ENCODE data around the gene SORBS2. TPM values are rescaled to one million over a fixed set of nuclear protein-coding genes. Genes with fewer than 3 reads are reported as not detected.

SORBS2 gene
- total RNA-seq, 3 donors from 2014 or later: 44.9 to 416 (median 53.7) TPM

DNA sequence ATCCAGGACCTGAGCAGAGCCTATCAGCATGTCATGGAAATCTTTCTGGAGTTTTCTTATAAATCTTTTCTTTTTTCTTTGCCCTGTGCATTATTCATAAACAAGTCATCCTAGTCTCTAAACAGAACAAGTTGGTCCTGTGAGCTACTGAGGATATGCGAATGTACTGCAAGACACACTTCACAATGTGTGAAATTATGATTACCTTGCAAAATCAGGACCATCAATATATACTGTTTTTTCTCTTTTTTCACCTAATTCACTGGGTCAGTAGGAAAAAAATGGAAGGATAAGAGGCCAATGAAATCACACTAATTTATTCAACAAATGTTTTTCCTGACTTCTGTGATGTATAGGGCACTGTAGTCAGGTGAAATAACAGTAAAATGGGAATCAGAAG lies 14.4 kb upstream of the SORBS2 start:
- DNase-seq (no peak), ATAC-seq (no peak)
- Histone ChIP-seq H3K36me3 (ENCODE audit: low read depth) (no peaks in the 10 kb centered on the region), H3K4me1 (ENCODE audit: low read depth) (peaks cover 4% of the 10 kb centered on the region), H3K4me3 (no peak overlapping the region), H3K9me3 (no peaks in the 10 kb centered on the region)
- intact Hi-C loops (cut with DNase I, micrococcal nuclease): no loop called here
- TF ChIP-seq, protein P1, sequence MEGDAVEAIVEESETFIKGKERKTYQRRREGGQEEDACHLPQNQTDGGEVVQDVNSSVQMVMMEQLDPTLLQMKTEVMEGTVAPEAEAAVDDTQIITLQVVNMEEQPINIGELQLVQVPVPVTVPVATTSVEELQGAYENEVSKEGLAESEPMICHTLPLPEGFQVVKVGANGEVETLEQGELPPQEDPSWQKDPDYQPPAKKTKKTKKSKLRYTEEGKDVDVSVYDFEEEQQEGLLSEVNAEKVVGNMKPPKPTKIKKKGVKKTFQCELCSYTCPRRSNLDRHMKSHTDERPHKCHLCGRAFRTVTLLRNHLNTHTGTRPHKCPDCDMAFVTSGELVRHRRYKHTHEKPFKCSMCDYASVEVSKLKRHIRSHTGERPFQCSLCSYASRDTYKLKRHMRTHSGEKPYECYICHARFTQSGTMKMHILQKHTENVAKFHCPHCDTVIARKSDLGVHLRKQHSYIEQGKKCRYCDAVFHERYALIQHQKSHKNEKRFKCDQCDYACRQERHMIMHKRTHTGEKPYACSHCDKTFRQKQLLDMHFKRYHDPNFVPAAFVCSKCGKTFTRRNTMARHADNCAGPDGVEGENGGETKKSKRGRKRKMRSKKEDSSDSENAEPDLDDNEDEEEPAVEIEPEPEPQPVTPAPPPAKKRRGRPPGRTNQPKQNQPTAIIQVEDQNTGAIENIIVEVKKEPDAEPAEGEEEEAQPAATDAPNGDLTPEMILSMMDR (IDR thresholded peaks at IDR 0.05): no peak

DNA sequence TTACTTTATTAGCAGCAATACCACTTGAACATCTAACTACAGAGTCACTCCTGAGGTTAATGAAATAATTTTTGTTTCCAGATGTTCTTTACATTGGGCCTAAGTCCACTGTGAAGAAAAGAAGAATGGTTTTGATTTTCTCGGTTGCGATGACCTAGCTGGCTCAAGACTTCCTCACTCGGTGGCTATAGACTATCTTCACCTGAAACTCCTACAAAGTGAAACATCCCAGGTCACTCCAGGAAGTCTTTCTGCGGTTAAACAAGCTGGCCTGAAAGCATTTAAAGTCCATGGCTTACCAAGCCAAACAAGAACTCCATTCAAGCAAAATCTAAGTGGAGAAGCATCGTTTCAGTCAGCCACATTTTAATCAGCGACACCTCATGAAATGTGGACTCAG lies 13.7 kb upstream of the SORBS2 start:
- DNase-seq (no peak), ATAC-seq (peak; percentile 23)
- TF ChIP-seq, protein P1 (IDR thresholded peaks at IDR 0.05): no peak
- intact Hi-C loops (cut with DNase I, micrococcal nuclease): no loop called here
- no peaks in the 10 kb centered on the region for H3K4me1 ChIP-seq (ENCODE audit: low read depth)
- no peak overlapping the region for H3K4me3 ChIP-seq
- H3K9me3 ChIP-seq: no peaks in the 10 kb centered on the region
- H3K36me3 ChIP-seq (ENCODE audit: low read depth): no peaks in the 10 kb centered on the region

DNA sequence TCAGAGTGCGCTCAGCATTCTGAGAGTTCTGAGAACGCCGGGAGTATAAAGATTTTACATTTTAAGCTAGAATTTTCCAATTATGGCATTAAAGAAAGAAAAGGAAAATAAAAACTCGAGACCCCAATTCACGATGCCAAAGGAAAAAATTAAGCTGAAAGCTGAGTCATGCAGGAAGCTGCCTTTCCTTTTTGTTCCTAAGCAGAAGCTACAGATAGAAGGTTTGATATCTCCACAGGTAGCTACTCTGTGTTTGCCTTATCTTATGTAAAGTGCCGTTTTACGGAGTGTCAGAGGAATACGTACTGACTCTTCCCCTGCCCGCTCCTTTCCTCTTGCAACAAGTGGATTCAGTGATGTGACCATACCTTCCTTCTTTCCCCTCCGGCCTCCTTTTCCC lies 10.8 kb upstream of the SORBS2 start:
- DNase-seq: no peak
- intact Hi-C loops (cut with DNase I, micrococcal nuclease): no loop called here
- H3K4me3 ChIP-seq: no peak overlapping the region
- no peaks in the 10 kb centered on the region for H3K4me1 ChIP-seq (ENCODE audit: low read depth)
- H3K36me3 ChIP-seq (ENCODE audit: low read depth): no peaks in the 10 kb centered on the region
- TF ChIP-seq, protein P1 (IDR thresholded peaks at IDR 0.05): no peak
- no peaks in the 10 kb centered on the region for H3K9me3 ChIP-seq
- no peak for ATAC-seq

DNA sequence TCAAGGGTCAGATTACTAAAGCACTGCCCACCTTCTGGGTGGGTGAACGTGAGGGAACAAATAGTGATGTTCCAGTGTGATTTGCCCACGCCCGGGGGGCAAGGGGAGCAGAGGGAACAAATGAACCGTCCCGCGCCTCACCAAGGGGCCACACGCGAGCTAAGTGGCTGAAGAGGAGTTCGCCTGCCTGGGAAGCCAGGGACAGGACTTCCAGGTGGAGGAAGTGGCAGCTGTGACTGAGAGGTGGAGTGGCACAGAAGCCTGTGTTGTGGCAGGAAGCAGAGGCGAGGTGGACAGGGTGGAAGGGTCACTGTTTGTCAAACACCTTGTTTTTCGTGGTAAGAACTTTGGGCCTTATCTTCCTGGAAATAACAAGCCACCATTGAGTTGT lies 9.0 kb upstream of the SORBS2 start:
- TF ChIP-seq, protein P1 (IDR thresholded peaks at IDR 0.05): no peak
- no peak for ATAC-seq
- intact Hi-C loops (cut with DNase I, micrococcal nuclease): no loop called here
- Histone ChIP-seq H3K4me1 (ENCODE audit: low read depth) (peaks cover 5% of the 10 kb centered on the region), H3K36me3 (ENCODE audit: low read depth) (no peaks in the 10 kb centered on the region), H3K4me3 (no peak overlapping the region), H3K9me3 (no peaks in the 10 kb centered on the region)
- DNase-seq: no peak

DNA sequence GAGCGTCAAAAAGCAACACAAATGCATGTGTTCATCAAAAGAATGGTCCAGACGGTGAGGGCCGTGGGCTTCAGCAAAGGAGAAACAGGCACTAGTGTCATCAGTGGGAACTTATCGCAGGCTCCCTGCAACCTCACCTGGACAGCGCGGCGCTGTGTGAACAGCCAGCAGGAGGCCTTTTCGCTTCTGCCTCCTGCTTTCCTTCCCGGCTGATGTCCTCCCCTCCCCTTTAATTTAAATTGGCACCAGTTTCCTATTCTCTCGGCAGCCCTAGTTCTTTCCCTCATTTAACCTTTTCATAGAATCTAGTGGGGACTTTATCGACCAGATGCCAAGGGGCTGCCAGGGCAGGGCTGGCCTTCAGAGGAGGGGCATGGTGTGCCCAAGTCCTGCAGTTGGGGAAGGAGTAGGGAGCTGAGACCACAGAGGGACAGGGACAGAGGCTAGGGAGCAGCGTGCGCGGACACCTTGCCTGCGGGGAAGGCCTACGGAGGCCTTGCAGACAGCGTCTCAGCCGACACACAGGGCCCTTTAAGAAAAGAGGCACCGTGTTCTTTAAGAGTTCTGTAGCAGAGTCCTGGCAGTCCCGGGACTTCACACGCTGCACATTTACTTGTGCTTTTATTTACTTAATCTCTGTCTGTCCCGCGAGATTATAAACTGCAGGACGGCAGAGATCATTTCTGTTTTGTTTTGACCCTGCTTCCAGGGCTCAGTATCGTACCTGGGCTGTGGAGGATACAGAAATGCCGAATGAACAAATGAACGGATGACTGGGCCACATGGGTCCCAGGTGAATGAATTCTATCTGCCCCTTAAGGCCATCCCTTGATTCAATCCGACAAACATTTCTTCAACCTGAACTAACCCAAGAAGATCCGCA lies 8.4 kb upstream of the SORBS2 start:
- TF ChIP-seq, protein P1 (IDR thresholded peaks at IDR 0.05): no peak
- H3K4me3 ChIP-seq: no peak overlapping the region
- peaks cover 5% of the 10 kb centered on the region for H3K4me1 ChIP-seq (ENCODE audit: low read depth)
- ATAC-seq (no peak), DNase-seq (no peak)
- intact Hi-C loops (cut with DNase I, micrococcal nuclease): no loop called here
- H3K9me3 ChIP-seq: no peaks in the 10 kb centered on the region
- no peaks in the 10 kb centered on the region for H3K36me3 ChIP-seq (ENCODE audit: low read depth)

Data from mucosa of descending colon (tissue), 3 donors.